Transverse colon (tissue), 4 donors: ENCODE measurements around the gene UVRAG. TPM values are rescaled to one million over a fixed set of nuclear protein-coding genes. Genes with fewer than 3 reads are reported as not detected.

Source experiments
- DNase-seq: peaks from one replicate; pipeline ENCODE4 v3.0.0-alpha.2; 2019
- H3K27ac ChIP-seq, 4 donors: fragments of 200-600 bp; sonication (generic); 2 replicates each; pipeline ENCODE4 v1.5.1; 2016 to 2018; ENCODE audit warnings: inconsistent platforms in 4 of 4
- H3K27me3 ChIP-seq: fragments of 200-600 bp; sonication (generic); 2 replicates; pipeline ENCODE4 v1.5.1; 2017; ENCODE audit warnings: inconsistent platforms
- H3K36me3 ChIP-seq, 4 donors: fragments of 200-600 bp; sonication (generic); 2 replicates each; pipeline ENCODE4 v1.5.1; 2017 to 2019; ENCODE audit warnings: inconsistent platforms in 4 of 4
- H3K4me1 ChIP-seq, 4 donors: fragments of 200-600 bp; sonication (generic); 2 replicates each; pipeline ENCODE4 v1.5.1; 2017 to 2020; ENCODE audit warnings: inconsistent platforms in 4 of 4
- H3K4me3 ChIP-seq, 4 donors: fragments of 200-600 bp; sonication (generic); 1 replicate in 1 of 4; 2 replicates in 3 of 4; pipeline versions ENCODE4 v1.5.1 to v1.6.1; 2017 to 2019; ENCODE audit warnings: inconsistent platforms in 4 of 4
- H3K9me3 ChIP-seq, 2 donors: fragments of 200-600 bp; sonication (generic); 2 replicates each; pipeline ENCODE4 v1.5.1; 2017 to 2019; ENCODE audit warnings: inconsistent platforms in 2 of 2
- CTCF ChIP-seq, 5 experiments: fragments of 200-600 bp in 3 of 5; fragments of 450-650 bp in 2 of 5; sonication (generic) in 3 of 5; IDR thresholded peaks; 1 replicate in 2 of 5; 2 replicates in 3 of 5; pipeline ENCODE4 v1.5.1; 2016 to 2017; ENCODE audit warnings: antibody characterized with exemption in 5 of 5, inconsistent platforms in 3 of 5, mild to moderate bottlenecking in 2 of 5, moderate library complexity in 1 of 5
- EP300 ChIP-seq: sonication (generic); formaldehyde crosslinking; IDR thresholded peaks from one replicate; pipeline ENCODE4 v1.6.1; 2017; ENCODE audit warnings: antibody characterized with exemption, low read depth
- POLR2A ChIP-seq: fragments of 450-650 bp; IDR thresholded peaks from one replicate; pipeline ENCODE4 v1.6.1; 2016; ENCODE audit warnings: antibody characterized with exemption, mild to moderate bottlenecking, moderate library complexity
- POLR2AphosphoS5 ChIP-seq, 3 donors: sonication (generic); formaldehyde crosslinking; IDR thresholded peaks; one replicate each; pipeline ENCODE4 v1.6.1; 2016; ENCODE audit warnings: antibody characterized with exemption in 3 of 3
- WGBS, 2 donors: methylation state at CpG; one replicate each; pipeline ENCODE4 v1.1.5; 2018; ENCODE audit warnings: low coverage in 1 of 2; 5-methylcytosine and 5-hydroxymethylcytosine counted together
- in situ Hi-C, 4 donors: fragments of 200-750 bp; cut with MboI; loops; one replicate each; pipeline versions ENCODE4 v1.15.0 to v1.15.1; 2017; ENCODE audit warnings: low sequenced_read_pairs in 3 of 4, low pct_ligation_motif_present in 1 of 4, low pct_unique_long_range_greater_than_20kb in 1 of 4
- intact Hi-C: fragments of 100-400 bp; cut with DNase I; formaldehyde crosslinking; loops from one replicate; pipeline ENCODE4 v1.15.1; 2023; ENCODE audit warnings: low total_unique reads
- total RNA-seq, 4 donors: library from RNA; depleted of rRNA; stranded (reverse); fragments of >200 nt; gene quantifications; one replicate each; pipeline ENCODE4 v1.1.0, GENCODE V29; 2016

The UVRAG gene
- total RNA-seq, 4 donors from 2014 or later = 12.7 to 34.6 (median 19.3) TPM

GRCh38 chr11:75777461-75778110, 37.4 kb upstream of the UVRAG start:
- Histone ChIP-seq H3K27ac (no peak overlapping the region), H3K4me1 (no peaks in the 10 kb centered on the region), H3K4me3 (no peak overlapping the region), H3K36me3 (no peaks in the 10 kb centered on the region), H3K27me3 (no peaks in the 10 kb centered on the region), H3K9me3 (no peaks in the 10 kb centered on the region)
- intact Hi-C loops (no loop called here), in situ Hi-C loops (no loop called here)
- WGBS, 2 donors = 88 to 91% methylated on average over 9 to 13 of the region's 13 CpGs
- DNase-seq = no peak
- TF ChIP-seq CTCF (IDR thresholded peaks at IDR 0.05) (no peak), POLR2AphosphoS5 (IDR thresholded peaks at IDR 0.05) (no peak), EP300 (no peak), POLR2A (no peak)

DNA sequence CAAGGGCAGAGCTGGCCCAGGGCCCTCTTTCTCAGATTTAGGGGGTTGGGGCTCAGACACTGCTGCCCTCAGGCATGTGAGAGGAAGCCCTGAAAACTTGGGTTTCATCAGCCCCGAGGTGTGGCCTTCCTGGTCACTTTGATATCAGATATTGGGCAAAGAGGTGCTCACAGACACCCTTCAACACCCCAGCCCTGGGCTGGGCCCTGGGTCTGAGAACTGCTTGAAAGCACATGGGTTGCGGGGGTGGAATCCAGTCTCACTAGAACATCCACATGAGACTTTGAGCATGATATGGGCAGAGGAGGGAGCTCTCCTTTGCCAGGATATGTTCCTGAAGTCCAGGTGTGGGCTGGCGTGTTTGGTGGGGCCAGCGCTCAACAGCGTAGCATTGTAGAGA, 36.0 kb upstream of the UVRAG start:
- H3K9me3 ChIP-seq = no peaks in the 10 kb centered on the region
- no peak for DNase-seq
- 92% methylated on average over 5 of the region's 5 CpGs; no CpG with 5 or more reads in 1 of the 2 donors for WGBS, 2 donors
- H3K27ac ChIP-seq = no peak overlapping the region
- no peaks in the 10 kb centered on the region for H3K27me3 ChIP-seq
- TF ChIP-seq POLR2AphosphoS5 (IDR thresholded peaks at IDR 0.05) (no peak), EP300 (no peak), POLR2A (no peak), CTCF (IDR thresholded peaks at IDR 0.05) (no peak)
- in situ Hi-C loops (no loop called here), intact Hi-C loops (no loop called here)
- no peaks in the 10 kb centered on the region for H3K4me1 ChIP-seq
- H3K36me3 ChIP-seq = no peaks in the 10 kb centered on the region
- no peak overlapping the region for H3K4me3 ChIP-seq

GRCh38 chr11:75779960-75780359, 35.0 kb upstream of the UVRAG start:
- no peak for TF ChIP-seq CTCF (IDR thresholded peaks at IDR 0.05)
- DNase-seq = no peak
- Histone ChIP-seq H3K4me3 (no peak overlapping the region), H3K36me3 (no peaks in the 10 kb centered on the region), H3K27me3 (no peaks in the 10 kb centered on the region), H3K9me3 (no peaks in the 10 kb centered on the region), H3K4me1 (no peaks in the 10 kb centered on the region), H3K27ac (no peak overlapping the region)
- intact Hi-C loops (no loop called here), in situ Hi-C loops (no loop called here)
- 74% methylated on average over 2 of the region's 2 CpGs; no CpG with 5 or more reads in 1 of the 2 donors for WGBS, 2 donors

DNA sequence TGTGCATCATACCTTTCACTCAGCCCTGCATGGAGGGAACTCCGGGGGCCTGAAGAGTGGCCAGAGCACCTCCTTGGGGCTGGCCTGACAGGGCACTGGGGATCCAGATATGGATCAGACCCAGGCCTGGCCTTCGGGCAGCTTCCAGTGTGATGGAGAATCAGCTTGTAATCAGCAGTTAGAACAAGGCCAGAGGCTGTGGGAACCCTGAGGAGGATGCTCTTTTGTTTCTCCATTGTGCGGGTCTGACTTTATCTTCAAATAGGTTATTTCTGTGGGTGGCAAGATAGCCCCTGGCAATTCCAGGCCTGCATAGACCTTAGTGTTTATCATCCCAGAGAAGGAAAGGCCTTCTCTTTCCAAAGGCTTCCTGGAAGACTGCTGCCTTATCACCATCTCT, 34.1 kb upstream of the UVRAG start:
- no peaks in the 10 kb centered on the region for H3K27me3 ChIP-seq
- in situ Hi-C loops (no loop called here), intact Hi-C loops (no loop called here)
- H3K36me3 ChIP-seq = no peaks in the 10 kb centered on the region
- no peak for DNase-seq
- 94% methylated on average over 3 of the region's 3 CpGs; no CpG with 5 or more reads in 1 of the 2 donors for WGBS, 2 donors
- no peak for TF ChIP-seq POLR2AphosphoS5 (IDR thresholded peaks at IDR 0.05)
- TF ChIP-seq EP300 = no peak
- no peak for TF ChIP-seq CTCF (IDR thresholded peaks at IDR 0.05)
- no peak for TF ChIP-seq POLR2A
- H3K9me3 ChIP-seq = no peaks in the 10 kb centered on the region
- no peak overlapping the region for H3K4me3 ChIP-seq
- no peak overlapping the region for H3K27ac ChIP-seq
- H3K4me1 ChIP-seq = no peaks in the 10 kb centered on the region
